Common myeloid progenitor, CD34-positive (primary cell): Measurements from ENCODE around the gene SLC39A9.
A peak's percentile ranks its signal among the peaks of the same experiment; 100 is the strongest.
"Not testable (repeated sequence)": the region's sequence is repeated elsewhere in the genome, so short reads cannot be mapped to it uniquely, and the experiment has no call there.

Experiments
- CTCF ChIA-PET: fragments of 350-600 bp; sonication (Branson Sonifier 250); formaldehyde crosslinking; loops from one replicate; lab custom pipeline; 2021; ENCODE audit warnings: antibody characterized with exemption; lab: Charles Lee
- POLR2A ChIA-PET: fragments of 350-600 bp; sonication (Branson Sonifier 250); formaldehyde crosslinking; loops from one replicate; lab custom pipeline; 2021; ENCODE audit warnings: antibody characterized with exemption; lab: Charles Lee
- DNase-seq, 3 donors: peaks; one replicate each; pipeline versions ENCODE4 v3.0.0 to v3.0.0-alpha.2; 2013
- H3K27ac ChIP-seq, 2 experiments: 1 replicate in 1 of 2; 2 replicates in 1 of 2; pipeline ENCODE4 v1.7.0; 2013; ENCODE audit warnings: inconsistent platforms in 2 of 2, low read length in 2 of 2, mild to moderate bottlenecking in 2 of 2, low read depth in 1 of 2, moderate library complexity in 1 of 2; ENCODE audit not compliant: severe bottlenecking in 2 of 2, insufficient read depth in 1 of 2, poor library complexity in 1 of 2
- H3K27me3 ChIP-seq, 5 experiments: replicated peaks in 2 of 5; 1 replicate in 3 of 5; 2 replicates in 2 of 5; pipeline versions ENCODE4 v1.6.1 to v1.7.0; 2013; ENCODE audit warnings: low read length in 4 of 5, mild to moderate bottlenecking in 2 of 5, moderate library complexity in 2 of 5, inconsistent platforms in 1 of 5; ENCODE audit not compliant: insufficient read depth in 5 of 5, control insufficient read depth in 4 of 5
- H3K36me3 ChIP-seq, 4 experiments: 1 replicate in 2 of 4; 2 replicates in 2 of 4; pipeline versions ENCODE4 v1.6.1 to v1.7.0; 2013; ENCODE audit warnings: low read length in 3 of 4, control low read depth in 1 of 4, mild to moderate bottlenecking in 1 of 4; ENCODE audit not compliant: control insufficient read depth in 4 of 4, insufficient read depth in 4 of 4
- H3K4me1 ChIP-seq, 4 experiments: 1 replicate in 3 of 4; 2 replicates in 1 of 4; pipeline versions ENCODE4 v1.6.1 to v1.7.1; 2013; ENCODE audit warnings: low read length in 3 of 4, mild to moderate bottlenecking in 3 of 4, control low read depth in 1 of 4, inconsistent platforms in 1 of 4, moderate library complexity in 1 of 4; ENCODE audit not compliant: control insufficient read depth in 4 of 4, insufficient read depth in 4 of 4; ENCODE audit errors: control extremely low read depth in 1 of 4
- H3K4me3 ChIP-seq, 7 experiments: 1 replicate in 4 of 7; 2 replicates in 3 of 7; pipeline versions ENCODE4 v1.5.1 to v1.7.0; 2013; ENCODE audit warnings: mild to moderate bottlenecking in 7 of 7, low read length in 6 of 7, moderate library complexity in 6 of 7, inconsistent platforms in 2 of 7, low read depth in 2 of 7, control low read depth in 1 of 7; ENCODE audit not compliant: insufficient read depth in 4 of 7, control insufficient read depth in 1 of 7; ENCODE audit errors: extremely low read depth in 1 of 7
- H3K9me3 ChIP-seq, 5 experiments: 1 replicate in 4 of 5; 2 replicates in 1 of 5; pipeline versions ENCODE4 v1.6.1 to v1.7.1; 2013; ENCODE audit warnings: low read length in 4 of 5, mild to moderate bottlenecking in 2 of 5, inconsistent platforms in 1 of 5, low read depth in 1 of 5, moderate library complexity in 1 of 5; ENCODE audit not compliant: control insufficient read depth in 4 of 5, insufficient read depth in 2 of 5; ENCODE audit errors: control extremely low read depth in 1 of 5
- WGBS: methylation state at CpG from one replicate; pipeline ENCODE4 v1.1.5; 2013; ENCODE audit not compliant: insufficient coverage; 5-methylcytosine and 5-hydroxymethylcytosine counted together

The SLC39A9 gene

DNA sequence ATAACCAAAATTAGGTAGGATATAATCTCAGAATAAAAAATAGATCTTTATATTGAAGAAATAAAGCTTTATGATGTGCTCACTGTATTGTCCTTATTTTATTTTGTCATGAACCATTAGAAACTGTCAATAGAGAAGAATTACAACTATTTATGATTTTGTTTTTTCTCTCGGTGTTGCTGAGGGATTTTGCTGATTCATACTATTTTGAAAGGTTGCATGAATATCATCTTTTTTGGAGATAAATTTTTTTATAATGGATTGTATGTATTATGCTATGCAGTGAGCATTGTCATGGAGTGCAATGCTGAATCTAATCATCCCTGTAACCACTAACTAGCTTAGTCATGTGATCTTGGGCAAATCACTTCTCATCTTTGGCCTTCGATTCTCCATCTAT lies 15.0 kb downstream of the SLC39A9 start:
- Histone ChIP-seq H3K27ac (no peak overlapping the region), H3K4me1 (peaks cover 0 to 4% (median 0%) of the 10 kb centered on the region in 4 experiments), H3K27me3 (no peaks in the 10 kb centered on the region), H3K9me3 (peaks cover 0 to 1% (median 0%) of the 10 kb centered on the region in 5 experiments), H3K36me3 (no peaks in the 10 kb centered on the region), H3K4me3 (no peak overlapping the region)
- CTCF ChIA-PET: interaction anchor here (1.0 to 1.1 kb wide), 2 partner anchors 12 to 47 kb away, joined by 3 read pairs; no protein-coding TSS in a partner anchor
- no CpG with 5 or more reads among the region's 2 CpGs for WGBS
- no peak for DNase-seq
- POLR2A ChIA-PET: no interaction called here

DNA sequence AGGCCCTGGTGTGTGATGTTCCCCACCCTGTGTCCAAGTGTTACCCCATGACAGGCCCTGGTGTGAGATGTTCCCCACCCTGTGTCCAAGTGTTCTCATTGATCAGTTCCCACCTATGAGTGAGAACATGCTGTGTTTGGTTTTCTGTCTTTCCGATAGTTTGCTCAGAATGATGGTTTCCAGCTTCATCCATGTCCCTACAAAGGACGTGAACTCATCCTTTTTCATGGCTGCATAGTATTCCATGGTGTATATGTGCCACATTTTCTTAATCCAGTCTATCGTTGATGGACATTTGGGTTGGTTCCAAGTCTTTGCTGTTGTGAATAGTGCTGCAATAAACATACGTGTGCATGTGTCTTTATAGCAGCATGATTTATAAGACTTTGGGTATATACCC lies 17.6 kb downstream of the SLC39A9 start:
- CTCF ChIA-PET: not testable (repeated sequence)

GRCh38 chr14:69423279-69423678 lies 24.8 kb downstream of the SLC39A9 start:
- H3K36me3 ChIP-seq: peaks cover 11 to 36% (median 19%) of the 10 kb centered on the region in 4 experiments
- WGBS: 100% methylated on average over 4 of the region's 4 CpGs
- H3K27me3 ChIP-seq: no peaks in the 10 kb centered on the region
- peaks cover 0 to 7% (median 3%) of the 10 kb centered on the region in 5 experiments for H3K9me3 ChIP-seq
- POLR2A ChIA-PET: no interaction called here
- H3K4me3 ChIP-seq: no peak overlapping the region
- no peak overlapping the region for H3K27ac ChIP-seq
- no peak for DNase-seq
- no peaks in the 10 kb centered on the region for H3K4me1 ChIP-seq
- CTCF ChIA-PET: no interaction called here

More for the DNA sequence above, 17.6 kb downstream of the SLC39A9 start:
- H3K27ac ChIP-seq, H3K27me3 ChIP-seq, DNase-seq, H3K4me1 ChIP-seq, H3K4me3 ChIP-seq, H3K9me3 ChIP-seq, POLR2A ChIA-PET, H3K36me3 ChIP-seq: not testable (repeated sequence)
- WGBS: no CpG with 5 or more reads among the region's 4 CpGs

- Histone ChIP-seq H3K27me3 (no peaks in the 10 kb centered on the region), H3K27ac (no peak overlapping the region), H3K9me3 (peaks cover 0 to 7% (median 3%) of the 10 kb centered on the region in 5 experiments), H3K4me3 (no peak overlapping the region), H3K36me3 (peaks cover 16 to 41% (median 21%) of the 10 kb centered on the region in 4 experiments), H3K4me1 (peaks cover 0 to 3% (median 0%) of the 10 kb centered on the region in 4 experiments)
- ChIA-PET POLR2A (no interaction called here), CTCF (interaction anchor here (0.6 to 1.3 kb wide), 2 partner anchors 28 to 57 kb away, joined by 3 read pairs; no protein-coding TSS in a partner anchor)
- no peak for DNase-seq
- 94% methylated on average over 2 of the region's 2 CpGs for WGBS
Measured at GRCh38 chr14:69424149-69424923, 25.8 kb downstream of the SLC39A9 start.

DNA sequence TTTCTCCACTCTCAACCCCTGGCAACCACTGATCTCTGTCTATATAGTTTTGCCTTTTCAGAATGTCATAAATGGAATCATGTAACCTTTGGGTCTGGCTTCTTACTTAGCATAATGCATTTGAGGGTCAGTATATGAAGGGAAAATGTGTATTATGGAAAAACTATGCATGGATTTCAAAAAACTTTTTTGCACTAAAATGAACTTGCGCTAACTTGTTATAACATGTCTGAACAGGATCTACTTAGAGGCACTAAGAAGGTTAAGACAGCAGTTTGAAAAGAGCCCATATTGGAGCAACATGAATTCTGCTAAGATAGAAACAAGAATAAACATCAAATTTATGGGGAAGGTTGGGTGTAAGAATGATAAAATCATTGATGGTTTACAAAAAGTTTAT lies 29.1 kb downstream of the SLC39A9 start:
- Histone ChIP-seq H3K4me3 (no peak overlapping the region), H3K27ac (no peak overlapping the region), H3K27me3 (no peaks in the 10 kb centered on the region), H3K9me3 (peaks cover 0 to 4% (median 0%) of the 10 kb centered on the region in 5 experiments), H3K4me1 (peaks cover 0 to 3% (median 0%) of the 10 kb centered on the region in 4 experiments), H3K36me3 (peaks cover 16 to 38% (median 23%) of the 10 kb centered on the region in 4 experiments)
- WGBS: 100% methylated on average over 1 of the region's 1 CpG
- ChIA-PET POLR2A (no interaction called here), CTCF (no interaction called here)
- DNase-seq: no peak

DNA sequence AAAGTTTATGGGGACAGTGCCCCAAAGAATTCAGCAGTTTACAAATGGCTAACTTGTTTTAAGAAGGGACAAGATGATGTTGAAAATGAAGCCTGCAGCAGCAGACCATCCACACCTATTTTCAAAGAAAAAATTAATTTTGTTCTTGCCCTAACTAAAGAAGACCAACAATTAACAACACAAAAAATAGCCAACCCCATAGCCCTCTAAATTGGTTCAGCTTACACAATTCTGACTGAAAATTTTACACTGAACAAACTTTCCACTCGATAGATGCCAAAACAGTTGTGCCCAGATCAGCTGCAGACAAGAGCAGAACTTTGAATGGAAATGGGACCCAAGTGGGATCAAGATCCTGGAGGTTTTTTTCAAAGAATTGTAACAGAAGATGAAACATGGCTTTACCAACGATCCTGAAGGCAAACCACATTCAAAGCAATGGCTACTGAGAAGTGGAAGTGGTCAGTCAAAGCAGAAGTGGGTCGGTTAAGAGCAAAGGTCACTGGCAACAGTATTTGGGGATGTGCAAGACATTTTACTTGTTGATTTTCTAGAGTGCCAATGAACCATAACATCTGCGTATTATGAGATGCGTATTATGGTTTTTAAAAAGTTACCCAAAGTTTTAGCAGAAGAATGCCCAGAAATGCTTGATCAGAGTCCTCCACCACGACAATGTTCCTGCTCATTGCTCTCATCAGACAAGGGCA lies 30.0 kb downstream of the SLC39A9 start:
- 89% methylated on average over 6 of the region's 6 CpGs for WGBS
- H3K27me3 ChIP-seq: no peaks in the 10 kb centered on the region
- peaks cover 0 to 4% (median 0%) of the 10 kb centered on the region in 5 experiments for H3K9me3 ChIP-seq
- ChIA-PET CTCF (interaction anchor here (0.6 to 0.9 kb wide), 2 partner anchors 13 to 490 kb away, joined by 3 read pairs; no protein-coding TSS in a partner anchor), POLR2A (no interaction called here)
- no peak overlapping the region for H3K4me3 ChIP-seq
- no peak overlapping the region for H3K27ac ChIP-seq
- H3K36me3 ChIP-seq: peaks cover 16 to 38% (median 22%) of the 10 kb centered on the region in 4 experiments
- peak in 2 of 3 donors; percentile 2 to 3 for DNase-seq
- H3K4me1 ChIP-seq: peaks cover 0 to 3% (median 0%) of the 10 kb centered on the region in 4 experiments
